IMR-90 (cell line): ENCODE results near the gene NDUFA3. TPM values are rescaled to one million over a fixed set of nuclear protein-coding genes. Genes with fewer than 3 reads are reported as not detected.

Source experiments
- ATAC-seq: fragments of 200-7000 bp; cut with Tn5 transposase; 2 replicates; pipeline ENCODE4 v1.9.1; 2020; ENCODE audit warnings: low read depth, mild to moderate bottlenecking, moderate library complexity
- BruUV-seq: library from RNA; stranded (reverse); fragments of 400-500 nt; replicated peaks from 2 replicates; lab custom pipeline; 2021; lab: Mats Ljungman, UMichigan
- CTCF ChIA-PET: fragments of 300-600 bp; formaldehyde crosslinking; extraction: SDS; loops from one replicate; lab custom pipeline; 2021; ENCODE audit warnings: antibody characterized with exemption; lab: Yijun Ruan, JAX
- POLR2A ChIA-PET: fragments of 300-600 bp; sonication (Branson Sonifier 250); formaldehyde crosslinking; loops from one replicate; lab custom pipeline; 2022; ENCODE audit warnings: antibody characterized with exemption; ENCODE audit not compliant: unreplicated experiment; lab: Charles Lee
- DNase-seq: peaks from one replicate; pipeline ENCODE4 v3.0.0; 2013
- H2AFZ ChIP-seq: replicated peaks from 2 replicates; pipeline ENCODE3; 2013; ENCODE audit warnings: low read length, mild to moderate bottlenecking; ENCODE audit not compliant: poor library complexity
- H2AK5ac ChIP-seq: 2 replicates; pipeline ENCODE4 v1.6.1; 2013; ENCODE audit warnings: low read depth, low read length, inconsistent platforms
- H2AK9ac ChIP-seq: replicated peaks from 2 replicates; pipeline ENCODE3; 2013; ENCODE audit warnings: mild to moderate bottlenecking, low read depth, low read length, moderate library complexity; ENCODE audit not compliant: poor library complexity
- H2BK120ac ChIP-seq: 2 replicates; pipeline ENCODE4 v1.6.1; 2013; ENCODE audit warnings: low read depth, low read length, inconsistent platforms
- H2BK15ac ChIP-seq: 3 replicates; pipeline ENCODE4 v1.6.1; 2013; ENCODE audit warnings: low read depth, low read length, inconsistent platforms
- H2BK20ac ChIP-seq: 2 replicates; pipeline ENCODE4 v1.6.1; 2013; ENCODE audit warnings: low read depth, mild to moderate bottlenecking, inconsistent platforms, low read length, moderate library complexity
- H2BK5ac ChIP-seq: 2 replicates; pipeline ENCODE4 v1.6.1; 2013; ENCODE audit warnings: mild to moderate bottlenecking, low read depth, low read length, inconsistent platforms; ENCODE audit not compliant: poor library complexity, severe bottlenecking
- H3K14ac ChIP-seq: replicated peaks from 2 replicates; pipeline ENCODE4 v1.6.1; 2013; ENCODE audit warnings: low read depth, low read length, inconsistent platforms
- H3K18ac ChIP-seq: 2 replicates; pipeline ENCODE4 v1.6.1; 2013; ENCODE audit warnings: low read depth, low read length, control low read depth
- H3K23ac ChIP-seq: 2 replicates; pipeline ENCODE4 v1.6.1; 2013; ENCODE audit warnings: low read depth, low read length, inconsistent platforms
- H3K27ac ChIP-seq: 2 replicates; pipeline ENCODE4 v1.5.1; 2013; ENCODE audit warnings: mild to moderate bottlenecking, control low read depth, low read length; ENCODE audit not compliant: insufficient read depth
- H3K27me3 ChIP-seq: 2 replicates; pipeline ENCODE4 v1.6.1; 2013; ENCODE audit warnings: low read length; ENCODE audit not compliant: control insufficient read depth, insufficient read depth
- H3K36me3 ChIP-seq: 2 replicates; pipeline ENCODE4 v1.6.1; 2013; ENCODE audit warnings: low read length, mixed read lengths; ENCODE audit not compliant: control insufficient read depth, insufficient read depth
- H3K4ac ChIP-seq: 2 replicates; pipeline ENCODE4 v1.6.1; 2013; ENCODE audit warnings: low read depth, low read length, inconsistent platforms
- H3K4me1 ChIP-seq: 2 replicates; pipeline ENCODE4 v1.6.1; 2013; ENCODE audit warnings: low read length, mixed read lengths; ENCODE audit not compliant: control insufficient read depth, insufficient read depth
- H3K4me2 ChIP-seq: 2 replicates; pipeline ENCODE4 v1.6.1; 2013; ENCODE audit warnings: low read depth, mild to moderate bottlenecking, control low read depth, low read length, moderate library complexity
- H3K4me3 ChIP-seq: 2 replicates; pipeline ENCODE4 v1.5.1; 2013; ENCODE audit warnings: low read depth, mild to moderate bottlenecking, control low read depth, low read length, moderate library complexity; ENCODE audit not compliant: insufficient read depth
- H3K56ac ChIP-seq: 2 replicates; pipeline ENCODE4 v1.6.1; 2013; ENCODE audit warnings: low read length, inconsistent platforms; ENCODE audit not compliant: insufficient read depth; ENCODE audit errors: extremely low read depth
- H3K79me1 ChIP-seq, 2 experiments: 2 replicates each; pipeline ENCODE4 v1.6.1; 2013; ENCODE audit warnings: low read length in 2 of 2, inconsistent platforms in 1 of 2, low read depth in 1 of 2
- H3K9ac ChIP-seq: 2 replicates; pipeline ENCODE4 v1.6.1; 2013; ENCODE audit warnings: low read depth, low read length, control low read depth
- H3K9me1 ChIP-seq: 2 replicates; pipeline ENCODE4 v1.6.1; 2013; ENCODE audit warnings: low read length, inconsistent platforms; ENCODE audit not compliant: insufficient read depth
- H3K9me3 ChIP-seq: 2 replicates; pipeline ENCODE4 v1.6.1; 2013; ENCODE audit warnings: low read length; ENCODE audit not compliant: control insufficient read depth, insufficient read depth
- H4K20me1 ChIP-seq: 2 replicates; pipeline ENCODE4 v1.6.1; 2013; ENCODE audit warnings: low read length, inconsistent platforms; ENCODE audit not compliant: insufficient read depth
- H4K5ac ChIP-seq: 2 replicates; pipeline ENCODE4 v1.6.1; 2013; ENCODE audit warnings: mild to moderate bottlenecking, low read depth, low read length, control low read depth
- H4K8ac ChIP-seq, 2 experiments: 2 replicates each; pipeline ENCODE4 v1.6.1; 2013; ENCODE audit warnings: low read depth in 2 of 2, low read length in 2 of 2, control low read depth in 1 of 2, inconsistent platforms in 1 of 2
- H4K91ac ChIP-seq: 2 replicates; pipeline ENCODE4 v1.6.1; 2013; ENCODE audit warnings: low read depth, low read length, inconsistent platforms; ENCODE audit not compliant: insufficient read depth
- BHLHE40 ChIP-seq: fragments of 150-350 bp; IDR thresholded peaks from 2 replicates; pipeline ENCODE4 v1.6.1; 2016; ENCODE audit warnings: mild to moderate bottlenecking, low read depth, low read length
- CHD1 ChIP-seq: IDR thresholded peaks from 2 replicates; pipeline ENCODE4 v1.6.1; 2012; ENCODE audit warnings: low read depth, low read length, improper control_type of control experiment
- MAFK ChIP-seq: IDR thresholded peaks from 2 replicates; pipeline ENCODE4 v1.6.1; 2012; ENCODE audit warnings: low read depth, low read length, improper control_type of control experiment
- MXI1 ChIP-seq: IDR thresholded peaks from 2 replicates; pipeline ENCODE4 v1.6.1; 2012; ENCODE audit warnings: low read depth, mild to moderate bottlenecking, low read length, moderate library complexity, borderline replicate concordance
- RAD21 ChIP-seq: IDR thresholded peaks from 2 replicates; pipeline ENCODE4 v1.6.1; 2012; ENCODE audit warnings: low read length, improper control_type of control experiment
- RFX5 ChIP-seq: IDR thresholded peaks from 2 replicates; pipeline ENCODE4 v1.8.0; 2012; ENCODE audit warnings: low read depth, mild to moderate bottlenecking, low read length, moderate library complexity
- SMC3 ChIP-seq: fragments of 150-350 bp; IDR thresholded peaks from 2 replicates; pipeline ENCODE4 v1.6.1; 2016; ENCODE audit warnings: low read depth, mild to moderate bottlenecking, antibody characterized with exemption, low read length, moderate library complexity
- WGBS, 2 experiments: methylation state at CpG; one replicate each; pipeline versions ENCODE4 v1.1.5 to v1.1.7; 2013; ENCODE audit warnings: missing lambda C conversion rate in 2 of 2; ENCODE audit not compliant: insufficient read length in 1 of 2; ENCODE audit errors: extremely low coverage in 2 of 2; 5-methylcytosine and 5-hydroxymethylcytosine counted together
- dilution Hi-C: fragments of 300-500 bp; cut with HindIII; formaldehyde crosslinking; loops from one replicate; pipeline ENCODE4 v1.14.3; 2018; ENCODE audit warnings: low sequenced_read_pairs; ENCODE audit not compliant: unreplicated experiment
- in situ Hi-C: fragments of 300-500 bp; cut with MboI; formaldehyde crosslinking; loops from 3 replicates; pipeline ENCODE4 v1.14.3; 2019; ENCODE audit warnings: low sequenced_read_pairs, inconsistent platforms, mixed read lengths
- intact Hi-C: fragments of 100-400 bp; cut with micrococcal nuclease; formaldehyde crosslinking; loops from 2 replicates; pipeline ENCODE4 v1.10.0; 2022
- polyA plus RNA-seq, 3 experiments: library from polyadenylated mRNA; depleted of rRNA; stranded (reverse); fragments of >200 nt; gene quantifications; 2 replicates each; pipeline ENCODE4 v1.2.3, GENCODE V29; 2012; ENCODE audit warnings: low replicate concordance in 1 of 3
- total RNA-seq: library from RNA; depleted of rRNA; stranded (reverse); fragments of >200 nt; gene quantifications from 2 replicates; pipeline ENCODE4 v1.2.3, GENCODE V29; 2012

NDUFA3 gene
- total and polyA plus RNA-seq, 2 of the 4 experiments (the other 2 are of a cell fraction), result 7.9 to 85.0 TPM

GRCh38 chr19:54142166-54142780 is 39.6 kb downstream of the NDUFA3 start:
- H3K4me2 ChIP-seq, result no peak overlapping the region
- no peak overlapping the region for H3K56ac ChIP-seq
- no peak overlapping the region for H4K8ac ChIP-seq
- H3K18ac ChIP-seq, result no peak overlapping the region
- peaks cover 6% of the 10 kb centered on the region for H3K4me1 ChIP-seq
- no peaks in the 10 kb centered on the region for H3K9me3 ChIP-seq
- intact Hi-C loops, result no loop called here
- in situ Hi-C loops, result loop anchor here (25.0 kb wide), 1 partner anchor 1520 kb away; the partner anchor contains the start of gene U2AF2
- H2AK9ac ChIP-seq, result no peak overlapping the region
- ChIA-PET CTCF (no interaction called here), POLR2A (interaction anchor here (0.9 kb wide), 1 partner anchor 17 kb away, joined by 3 read pairs; the partner anchor contains the start of gene LENG1)
- peaks cover 63% of the 10 kb centered on the region for H4K20me1 ChIP-seq
- H3K27ac ChIP-seq, result no peak overlapping the region
- TF ChIP-seq SMC3 (no peak), BHLHE40 (no peak), MXI1 (no peak), RAD21 (no peak), MAFK (no peak), RFX5 (no peak), CHD1 (no peak)
- dilution Hi-C loops, result no loop called here
- ATAC-seq, result no peak
- H2AFZ ChIP-seq, result no peak overlapping the region
- no TSS peak for BruUV-seq
- no peak overlapping the region for H2BK5ac ChIP-seq
- H3K9ac ChIP-seq, result no peak overlapping the region
- H3K23ac ChIP-seq, result no peak overlapping the region
- no peak overlapping the region for H2BK20ac ChIP-seq
- no peak overlapping the region for H2BK15ac ChIP-seq
- H3K14ac ChIP-seq, result no peak overlapping the region
- no peak overlapping the region for H4K5ac ChIP-seq
- H3K79me1 ChIP-seq, result peaks cover 20 to 65% of the 10 kb centered on the region in 2 experiments
- H2BK120ac ChIP-seq, result no peak overlapping the region
- peak; percentile 46 for DNase-seq
- no peak overlapping the region for H3K4me3 ChIP-seq
- no peak overlapping the region for H4K91ac ChIP-seq
- WGBS, 2 experiments, result 83% methylated on average over 5 of the region's 7 CpGs; no CpG with 5 or more reads in 1 of the 2 experiments
- peaks cover 16% of the 10 kb centered on the region for H3K9me1 ChIP-seq
- no peak overlapping the region for H2AK5ac ChIP-seq
- peaks cover 58% of the 10 kb centered on the region for H3K36me3 ChIP-seq
- H3K4ac ChIP-seq, result no peak overlapping the region
- H3K27me3 ChIP-seq, result no peaks in the 10 kb centered on the region
